GM21723 (cell line): Measurements from ENCODE around the gene TTC22.

Experiments
- ATAC-seq: cut with Tn5 transposase; IDR thresholded peaks from one replicate; pipeline ENCODE4 v1.9.1; 2021; ENCODE audit warnings: mild to moderate bottlenecking, moderate library complexity; ENCODE audit not compliant: unreplicated experiment

The TTC22 gene

GRCh38 chr1:54758678-54759348 is 42.3 kb downstream of the TTC22 start:
- no peak for ATAC-seq

GRCh38 chr1:54757833-54758232 is 43.3 kb downstream of the TTC22 start:
- no peak for ATAC-seq

- ATAC-seq: no peak
These were observed 46.4 kb downstream of the TTC22 start for GRCh38 chr1:54754486-54755285.

- no peak for ATAC-seq
These were observed 47.1 kb downstream of the TTC22 start for GRCh38 chr1:54754045-54754444.

DNA sequence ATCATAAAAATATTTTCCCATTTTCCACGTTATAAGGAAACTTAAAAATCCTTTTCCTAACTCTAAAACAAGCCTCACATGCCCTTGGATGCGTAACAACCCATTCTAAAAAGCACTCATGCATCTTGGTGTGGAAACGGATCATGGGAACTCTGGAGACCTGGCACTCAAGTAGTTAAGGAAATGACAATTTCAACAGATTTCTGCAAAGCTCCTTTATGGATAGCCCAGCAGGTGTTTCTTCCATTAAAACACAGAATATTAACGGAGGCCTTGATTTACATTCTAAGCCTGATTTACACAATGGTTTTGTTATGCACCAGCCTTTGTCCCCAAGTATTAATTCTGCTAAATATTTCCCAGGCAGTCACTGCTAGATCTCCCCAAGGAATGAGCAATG is 49.7 kb downstream of the TTC22 start:
- no peak for ATAC-seq

DNA sequence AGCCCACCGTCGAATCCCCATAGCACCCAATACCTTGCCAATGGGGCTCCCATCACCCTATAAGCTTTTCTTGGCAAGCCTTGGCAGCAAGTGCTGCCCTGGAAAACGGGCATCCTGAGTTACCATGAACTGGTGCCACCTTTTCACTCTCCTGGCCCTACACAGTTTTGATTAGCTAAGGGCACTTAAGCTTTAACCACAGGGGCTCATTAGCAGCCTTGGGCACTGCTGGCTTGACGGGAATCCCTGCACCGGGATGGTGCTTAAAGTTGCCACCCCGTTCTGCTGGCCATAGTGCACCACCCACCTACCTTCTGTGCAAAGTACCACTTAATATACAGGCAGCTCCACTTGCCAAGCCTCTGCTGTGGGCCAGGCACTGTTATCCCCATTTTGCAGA is 50.5 kb downstream of the TTC22 start:
- ATAC-seq: no peak

GRCh38 chr1:54748094-54748835 is 52.9 kb downstream of the TTC22 start:
- ATAC-seq: no peak

DNA sequence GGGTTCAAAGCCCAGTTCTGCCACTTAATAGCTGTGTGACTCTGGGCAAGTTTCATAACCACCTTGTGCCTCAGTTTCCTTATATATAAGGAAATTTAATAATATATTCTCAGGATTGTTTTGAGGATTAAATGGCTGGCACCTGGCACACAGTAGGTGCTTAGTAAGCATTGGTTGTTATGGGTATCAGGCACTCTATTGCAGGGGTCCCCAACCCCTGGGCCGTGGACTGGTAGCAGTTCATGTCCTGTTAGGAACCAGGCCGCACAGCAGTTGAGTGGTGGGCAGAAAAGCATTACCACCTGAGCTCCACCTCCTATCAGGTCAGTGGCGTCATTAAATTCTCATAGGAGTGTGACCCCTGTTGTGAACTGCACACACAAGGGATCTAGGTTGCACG is 55.3 kb downstream of the TTC22 start:
- no peak for ATAC-seq

DNA sequence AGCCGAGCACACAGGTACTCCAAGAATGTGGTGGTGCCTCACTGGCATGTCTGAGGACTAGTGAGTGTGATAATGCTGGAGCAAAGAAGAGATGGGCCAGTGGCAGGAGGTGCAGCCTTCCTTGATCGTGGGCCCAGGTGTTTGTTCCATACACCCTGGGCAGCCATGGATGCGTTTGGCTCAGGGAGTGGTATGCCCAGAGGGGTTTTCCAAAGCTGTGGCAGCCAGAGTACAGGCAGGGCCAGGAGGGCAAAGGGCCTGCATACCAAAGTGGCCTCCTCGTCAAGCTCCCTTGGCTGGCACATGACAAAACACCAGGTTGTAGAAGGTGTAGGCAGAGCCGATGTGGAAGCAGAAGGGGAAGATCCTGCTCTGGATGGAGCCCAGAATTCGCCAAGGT is 55.8 kb downstream of the TTC22 start:
- ATAC-seq: no peak

- ATAC-seq: no peak
These were observed 56.4 kb downstream of the TTC22 start for GRCh38 chr1:54744696-54745095.

DNA sequence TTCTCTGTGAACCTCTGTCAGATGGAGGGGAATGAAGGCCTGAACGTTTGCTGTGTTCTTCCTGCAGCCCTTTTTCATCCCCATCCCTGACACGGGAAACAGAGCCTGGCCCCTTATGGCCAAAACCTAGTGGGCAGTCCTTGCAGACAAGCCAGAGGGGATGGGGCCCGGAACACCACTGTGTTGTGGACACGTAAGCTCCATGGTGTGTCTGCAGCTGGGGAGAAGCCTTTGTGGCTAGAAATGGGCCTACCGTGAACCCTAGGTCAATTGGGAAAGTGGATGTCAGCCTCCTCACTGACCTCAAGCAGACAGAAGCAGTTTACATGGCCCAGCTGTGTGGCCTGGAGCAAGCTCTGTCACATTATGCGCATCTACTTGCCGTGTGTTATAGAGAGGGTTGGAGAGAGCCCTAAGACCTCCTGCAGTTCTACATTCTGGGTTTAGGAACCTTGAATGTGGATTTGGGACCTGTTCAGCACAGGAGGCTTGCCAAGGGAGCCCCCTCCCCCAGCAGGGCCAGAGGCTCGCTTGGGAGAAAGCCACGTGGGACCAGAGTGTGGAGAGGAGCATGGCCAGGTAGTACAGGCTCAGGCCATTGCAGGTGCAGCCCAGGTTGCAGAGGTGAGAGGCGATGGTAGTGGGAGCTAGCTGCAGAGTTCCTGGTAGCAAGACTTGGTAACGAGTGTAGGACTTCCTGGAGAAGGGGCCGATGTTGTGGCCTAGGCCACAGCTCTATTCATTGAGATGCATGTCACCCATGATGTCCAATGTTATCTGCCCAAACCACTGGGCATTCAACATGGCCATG is 57.5 kb downstream of the TTC22 start:
- no peak for ATAC-seq

- no peak for ATAC-seq
These were observed 58.8 kb downstream of the TTC22 start for GRCh38 chr1:54742282-54742681.

DNA sequence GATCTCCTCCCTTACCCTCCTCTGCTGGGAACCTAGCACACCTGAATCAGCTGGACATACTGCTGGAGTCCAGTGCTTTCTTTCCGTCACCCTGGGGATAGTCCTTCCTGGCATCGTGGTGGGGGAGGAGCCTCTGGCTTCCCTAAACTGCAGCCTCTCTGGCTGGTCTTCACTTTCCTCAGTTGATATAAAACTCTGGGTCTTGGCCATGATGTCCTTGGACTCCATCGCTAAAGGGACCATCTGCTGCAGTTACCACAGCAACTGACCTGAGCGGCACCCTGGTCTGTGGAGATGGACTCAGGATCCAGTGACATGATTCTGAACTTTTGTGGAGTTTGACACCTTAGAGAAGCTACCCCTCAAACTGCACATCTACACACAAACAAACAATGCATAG is 59.6 kb downstream of the TTC22 start:
- no peak for ATAC-seq

GRCh38 chr1:54738244-54738643 is 62.9 kb downstream of the TTC22 start:
- ATAC-seq: no peak

- no peak for ATAC-seq
These were observed 64.4 kb downstream of the TTC22 start for GRCh38 chr1:54736685-54737084.
